NB4 (cell line): ENCODE results near the gene RMC1.

Experiments used
- CTCF ChIP-seq: IDR thresholded peaks from one replicate; pipeline ENCODE4 v1.5.1; 2012; ENCODE audit warnings: low read depth, low read length
- MYC ChIP-seq: IDR thresholded peaks from 2 replicates; pipeline ENCODE4 v1.6.1; 2011; ENCODE audit warnings: low read depth, low read length
- POLR2A ChIP-seq: IDR thresholded peaks from 2 replicates; pipeline ENCODE4 v1.6.1; 2011; ENCODE audit warnings: mild to moderate bottlenecking; ENCODE audit not compliant: insufficient read length; ENCODE audit errors: extremely low read depth

DNA sequence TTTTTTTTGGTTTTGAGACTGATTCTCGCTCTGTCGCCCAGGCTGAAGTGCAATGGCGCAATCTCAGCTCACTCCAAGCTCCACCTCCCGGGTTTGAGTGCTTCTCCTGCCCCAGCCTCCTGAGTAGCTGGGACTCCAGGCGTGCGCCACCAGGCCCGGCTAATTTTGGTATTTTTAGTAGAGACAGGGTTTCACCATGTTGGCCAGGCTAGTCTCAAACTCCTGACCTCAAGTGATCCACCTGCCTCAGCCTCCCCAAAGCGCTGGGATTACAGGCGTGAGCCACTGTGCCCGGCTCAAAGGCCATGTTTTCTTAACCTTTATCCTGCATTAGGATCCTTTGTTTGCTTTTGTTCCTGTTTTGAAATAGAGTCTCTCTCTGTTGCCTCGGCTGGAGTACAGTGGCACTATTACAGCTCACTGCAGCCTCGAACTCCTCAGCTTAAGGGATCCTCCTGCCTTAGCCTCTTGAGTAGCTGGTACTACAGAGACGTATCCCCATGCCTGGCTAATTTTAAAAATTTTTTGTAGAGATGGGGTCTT, 42.0 kb downstream of the RMC1 start:
- TF ChIP-seq CTCF (no peak), POLR2A (no peak), MYC (no peak)
